HL-60 (cell line): ENCODE measurements around the gene FSTL3.

ENCODE experiments used
- DNase-seq, 2 experiments: peaks; one replicate each; pipeline ENCODE4 v3.0.0-alpha.2; 2010 to 2020; ENCODE audit warnings: low read depth in 1 of 2, low spot score in 1 of 2
- H3K27ac ChIP-seq: fragments of 250-450 bp; sonication (Bioruptor Pico); replicated peaks from 2 replicates; pipeline ENCODE4 v1.5.1; 2020; ENCODE audit warnings: mild to moderate bottlenecking, moderate library complexity
- H3K27me3 ChIP-seq: fragments of 250-450 bp; sonication (Bioruptor Pico); 2 replicates; pipeline ENCODE4 v1.5.1; 2021; ENCODE audit warnings: mild to moderate bottlenecking, moderate library complexity; ENCODE audit not compliant: insufficient read depth, poor library complexity, severe bottlenecking
- H3K4me3 ChIP-seq: replicated peaks from 2 replicates; pipeline ENCODE4 v1.5.1; 2011; ENCODE audit warnings: mild to moderate bottlenecking, control low read depth, low read length; ENCODE audit not compliant: insufficient read depth
- CTCF ChIP-seq: IDR thresholded peaks from one replicate; pipeline ENCODE4 v1.5.1; 2011; ENCODE audit warnings: low read length, control low read depth, inconsistent platforms; ENCODE audit not compliant: insufficient read depth
- GABPA ChIP-seq: IDR thresholded peaks from 2 replicates; pipeline ENCODE4 v1.6.1; 2012; ENCODE audit warnings: low read depth
- POLR2AphosphoS5 ChIP-seq: IDR thresholded peaks from 2 replicates; pipeline ENCODE4 v1.6.1; 2012; ENCODE audit warnings: low read depth
- REST ChIP-seq: IDR thresholded peaks from 2 replicates; pipeline ENCODE4 v1.6.1; 2012; ENCODE audit warnings: low read depth; ENCODE audit not compliant: insufficient replicate concordance
- SPI1 ChIP-seq: IDR thresholded peaks from 2 replicates; pipeline ENCODE4 v1.6.1; 2012; ENCODE audit warnings: low read depth, mild to moderate bottlenecking, borderline replicate concordance

The FSTL3 gene

GRCh38 chr19:715347-715746, 39.2 kb downstream of the FSTL3 start:
- peaks cover 12% of the 10 kb centered on the region for H3K27me3 ChIP-seq
- DNase-seq, result no peak
- no peak overlapping the region for H3K27ac ChIP-seq
- no peak for TF ChIP-seq SPI1
- no peak for TF ChIP-seq POLR2AphosphoS5
- TF ChIP-seq GABPA, result no peak
- no peak for TF ChIP-seq CTCF
- no peak for TF ChIP-seq REST
- no peak overlapping the region for H3K4me3 ChIP-seq

- no peak overlapping the region for H3K27ac ChIP-seq
- H3K4me3 ChIP-seq, result no peak overlapping the region
- no peak for DNase-seq
- peaks cover 8% of the 10 kb centered on the region for H3K27me3 ChIP-seq
- no peak for TF ChIP-seq CTCF
- no peak for TF ChIP-seq GABPA
- no peak for TF ChIP-seq POLR2AphosphoS5
- no peak for TF ChIP-seq REST
- no peak for TF ChIP-seq SPI1
Observed at GRCh38 chr19:718251-718951, 42.2 kb downstream of the FSTL3 start.

GRCh38 chr19:718991-719512, 42.9 kb downstream of the FSTL3 start:
- Histone ChIP-seq H3K4me3 (no peak overlapping the region), H3K27me3 (peaks cover 8% of the 10 kb centered on the region), H3K27ac (no peak overlapping the region)
- DNase-seq, result no peak
- TF ChIP-seq GABPA (no peak), CTCF (no peak), REST (no peak), POLR2AphosphoS5 (no peak), SPI1 (no peak)
